GM19023 (cell line): Measurements from ENCODE around the gene INSRR.
A peak's percentile ranks its signal among the peaks of the same experiment; 100 is the strongest.

Experiments
- ATAC-seq: cut with Tn5 transposase; IDR thresholded peaks from one replicate; pipeline ENCODE4 v1.9.1; 2021; ENCODE audit warnings: mild to moderate bottlenecking, moderate library complexity; ENCODE audit not compliant: unreplicated experiment

The INSRR gene

DNA sequence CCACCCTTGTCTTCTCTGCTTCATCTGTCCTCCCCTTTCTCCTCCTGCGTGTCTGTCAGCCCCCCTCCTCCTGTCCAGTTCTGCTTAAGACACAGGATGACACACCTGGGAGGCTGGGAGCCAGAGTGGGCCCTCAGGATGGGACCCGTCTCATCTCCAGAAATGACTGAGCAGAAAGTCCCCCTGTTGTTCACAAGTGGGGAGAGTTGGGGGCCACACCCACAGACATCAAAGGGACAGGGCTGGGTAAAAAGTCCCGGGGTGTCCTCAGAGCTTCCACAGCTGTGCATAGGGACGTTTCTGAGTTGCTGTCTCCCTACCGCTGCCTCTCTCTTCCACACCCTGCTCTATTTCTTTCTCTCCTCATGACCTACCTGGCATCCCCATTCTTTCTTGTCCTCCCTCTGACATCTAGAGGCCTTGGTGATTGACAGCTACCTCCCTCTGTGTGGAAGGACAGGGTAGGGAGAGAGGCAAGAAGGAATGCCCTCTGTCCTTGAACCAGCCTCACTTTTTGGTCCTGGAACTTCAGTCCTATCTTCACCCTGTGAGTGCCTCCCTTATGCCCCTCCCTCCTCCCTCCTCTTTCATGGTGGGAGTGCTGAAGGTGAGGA, 22.8 kb downstream of the INSRR start:
- peak; percentile 69 for ATAC-seq

DNA sequence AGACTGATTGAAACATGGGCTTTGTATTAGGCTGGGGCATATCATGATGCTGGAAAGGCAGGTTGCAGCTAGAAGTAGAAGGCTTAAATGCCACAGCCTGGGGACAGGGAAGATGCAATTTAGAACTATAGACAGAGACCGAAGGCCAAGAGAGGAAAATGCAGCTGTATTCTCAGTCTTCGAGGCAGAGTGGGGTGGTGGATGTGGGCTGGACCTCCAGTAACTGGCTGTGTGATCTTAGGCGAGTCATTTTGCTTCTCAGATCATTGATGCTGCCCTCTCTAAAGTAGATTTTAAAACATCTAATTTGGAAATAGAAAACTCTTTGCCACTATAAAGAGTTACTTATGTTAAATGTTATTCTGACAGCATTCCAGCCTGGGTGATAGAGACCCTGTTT, 24.6 kb downstream of the INSRR start:
- ATAC-seq = no peak

DNA sequence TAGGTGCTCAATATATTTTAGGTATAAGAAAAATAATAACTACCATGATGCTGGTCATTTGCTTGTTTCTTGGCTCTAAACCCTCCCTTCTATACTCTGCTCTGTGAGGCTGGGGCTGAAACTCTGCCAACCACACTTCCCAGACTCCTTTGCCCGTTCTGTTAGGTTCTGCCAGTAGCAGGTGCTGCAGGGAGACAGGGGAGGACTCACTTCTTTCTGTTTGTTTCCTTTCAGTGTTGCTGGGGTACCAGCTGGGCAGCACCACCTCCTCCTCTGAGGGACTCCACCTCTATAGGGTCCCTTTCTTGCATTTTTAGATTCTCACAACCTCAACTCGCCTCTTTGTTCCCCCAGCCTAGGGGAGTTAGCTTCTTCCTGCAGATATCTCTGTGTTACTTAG, 25.3 kb downstream of the INSRR start:
- ATAC-seq = no peak

DNA sequence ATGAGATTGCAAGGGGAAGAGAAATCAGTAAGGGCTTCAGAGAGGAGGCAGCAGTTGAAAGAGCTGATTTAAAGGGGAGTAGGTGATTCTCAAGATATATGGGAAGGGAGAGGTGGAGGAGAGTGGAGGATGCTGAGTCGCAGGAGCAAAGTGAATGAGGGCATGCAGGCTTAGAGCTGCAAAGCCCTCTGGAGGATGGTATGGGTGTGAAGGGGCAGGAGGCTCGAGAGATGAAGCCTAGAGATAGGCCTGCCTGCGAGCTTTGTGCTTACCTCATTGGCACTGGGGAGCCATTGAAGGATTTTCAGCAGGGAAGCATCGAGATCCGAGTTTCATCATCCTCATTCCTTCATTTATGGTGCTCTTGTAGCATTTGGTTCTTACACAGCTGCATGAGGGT, 26.5 kb downstream of the INSRR start:
- no peak for ATAC-seq

DNA sequence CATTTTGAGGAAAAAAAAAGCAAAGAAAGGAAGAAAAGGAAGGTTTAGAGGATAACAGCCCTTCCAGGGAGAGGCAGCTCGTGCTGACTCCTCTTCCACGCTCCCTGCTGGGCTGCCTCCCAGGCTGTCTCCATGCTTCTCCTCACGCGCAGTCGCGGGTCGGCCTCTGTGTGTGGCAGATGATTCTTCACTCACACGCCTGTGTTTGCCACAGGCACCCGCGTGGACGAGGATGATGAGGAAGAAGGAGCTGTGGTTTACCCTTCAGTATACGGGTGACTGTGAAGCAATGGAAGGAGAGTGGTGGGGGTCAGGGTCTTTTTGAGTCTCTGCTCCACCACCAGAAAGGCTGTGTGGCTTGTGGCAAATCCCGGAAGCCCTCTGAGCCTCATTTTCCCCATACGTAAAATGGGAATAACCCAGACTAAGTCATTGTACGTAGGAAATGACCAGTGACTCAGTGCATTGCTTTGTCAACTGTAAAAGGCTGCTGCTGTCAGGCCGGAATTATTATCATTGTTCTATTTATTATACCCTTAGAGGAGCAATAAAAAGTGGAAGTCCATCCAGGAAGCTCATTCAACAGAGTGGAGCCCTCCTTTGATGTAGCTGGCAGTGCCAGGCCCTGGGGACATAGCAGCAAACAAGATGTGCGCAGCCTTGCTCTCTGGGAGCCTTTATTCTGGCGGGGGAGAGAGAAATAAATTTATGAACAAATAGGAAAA, 30.4 kb downstream of the INSRR start:
- no peak for ATAC-seq

DNA sequence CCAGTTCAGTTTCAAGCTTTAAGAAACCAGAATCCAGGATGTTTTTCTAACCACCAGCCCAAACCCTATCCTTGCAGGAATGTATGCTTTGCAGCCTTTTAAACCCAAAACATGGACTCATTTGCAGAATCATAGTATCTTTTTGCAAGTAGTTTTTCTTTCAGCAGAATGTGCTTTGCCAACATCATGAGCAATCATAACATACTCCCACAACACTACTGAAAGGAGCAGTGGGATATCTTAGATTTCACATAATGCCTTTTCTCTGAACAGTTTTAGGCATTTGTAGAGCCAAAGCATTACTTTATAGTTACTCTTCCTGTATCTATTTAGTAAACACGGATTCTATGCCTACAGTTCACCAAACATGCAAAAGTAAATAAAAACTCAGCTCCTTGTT, 32.3 kb downstream of the INSRR start:
- no peak for ATAC-seq

DNA sequence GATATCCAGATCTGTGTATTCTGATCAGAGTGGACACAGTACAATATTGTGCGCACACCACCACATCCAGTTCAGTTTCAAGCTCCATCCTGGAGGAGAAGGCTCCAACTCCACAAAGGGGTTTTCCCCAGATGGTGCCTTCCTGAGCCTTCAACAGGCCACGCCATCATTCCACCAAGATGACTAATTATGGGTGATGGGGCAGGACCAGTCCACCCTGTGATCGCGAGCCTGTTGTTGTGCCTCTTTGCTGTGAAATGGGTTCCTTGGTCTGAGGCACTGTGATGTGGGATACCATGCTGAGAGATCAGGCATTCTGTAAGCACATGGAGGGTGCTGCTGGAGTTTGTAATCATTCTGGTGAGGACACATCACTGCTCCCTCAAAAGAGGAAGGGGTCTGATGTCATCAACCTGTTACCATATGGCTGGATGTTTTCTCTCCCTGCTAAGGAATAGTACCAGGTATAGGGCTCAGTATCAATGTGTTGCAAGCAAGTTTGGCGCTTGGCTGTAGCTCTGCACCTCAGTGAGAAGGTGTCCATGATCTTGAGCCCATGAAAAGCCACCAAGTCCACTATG, 35.6 kb downstream of the INSRR start:
- ATAC-seq = no peak

DNA sequence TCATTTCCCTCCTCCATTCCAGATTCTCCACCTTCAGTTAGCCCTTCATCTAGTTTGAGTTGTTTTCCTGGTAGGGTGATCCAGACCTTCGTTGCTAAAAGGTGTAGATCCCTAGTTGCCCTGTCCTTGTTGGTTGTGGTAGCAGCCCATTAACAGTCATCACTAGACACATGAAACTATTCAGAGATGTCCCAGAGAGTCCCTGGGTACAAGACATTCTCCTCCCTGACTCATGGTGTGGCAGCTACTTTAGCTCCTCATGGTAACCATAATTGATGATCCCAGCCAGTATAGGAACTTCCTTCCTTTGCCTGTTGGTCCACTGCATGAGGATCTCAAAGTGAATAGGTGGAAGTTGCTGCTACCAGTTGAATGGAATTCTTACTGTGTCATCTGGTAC, 36.2 kb downstream of the INSRR start:
- ATAC-seq = no peak

DNA sequence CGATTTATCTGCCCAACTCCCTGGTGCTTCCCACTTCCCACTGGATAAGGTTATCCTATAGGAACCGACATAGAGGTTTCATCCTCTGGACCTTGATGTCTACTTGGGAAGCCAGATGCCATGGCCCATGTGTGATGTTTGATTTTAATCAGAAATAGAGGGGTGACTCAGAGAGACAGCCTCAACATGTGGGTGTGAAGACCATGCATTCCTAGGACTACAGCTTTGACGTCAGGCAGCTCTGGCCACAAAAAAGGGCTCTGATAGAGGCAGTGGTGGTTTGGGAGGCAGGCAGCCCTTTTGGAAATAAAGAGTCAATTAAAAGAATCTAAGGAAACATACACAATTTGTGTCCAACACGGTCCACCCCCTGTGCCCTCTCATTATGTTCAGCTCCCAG, 37.1 kb downstream of the INSRR start:
- ATAC-seq = no peak

DNA sequence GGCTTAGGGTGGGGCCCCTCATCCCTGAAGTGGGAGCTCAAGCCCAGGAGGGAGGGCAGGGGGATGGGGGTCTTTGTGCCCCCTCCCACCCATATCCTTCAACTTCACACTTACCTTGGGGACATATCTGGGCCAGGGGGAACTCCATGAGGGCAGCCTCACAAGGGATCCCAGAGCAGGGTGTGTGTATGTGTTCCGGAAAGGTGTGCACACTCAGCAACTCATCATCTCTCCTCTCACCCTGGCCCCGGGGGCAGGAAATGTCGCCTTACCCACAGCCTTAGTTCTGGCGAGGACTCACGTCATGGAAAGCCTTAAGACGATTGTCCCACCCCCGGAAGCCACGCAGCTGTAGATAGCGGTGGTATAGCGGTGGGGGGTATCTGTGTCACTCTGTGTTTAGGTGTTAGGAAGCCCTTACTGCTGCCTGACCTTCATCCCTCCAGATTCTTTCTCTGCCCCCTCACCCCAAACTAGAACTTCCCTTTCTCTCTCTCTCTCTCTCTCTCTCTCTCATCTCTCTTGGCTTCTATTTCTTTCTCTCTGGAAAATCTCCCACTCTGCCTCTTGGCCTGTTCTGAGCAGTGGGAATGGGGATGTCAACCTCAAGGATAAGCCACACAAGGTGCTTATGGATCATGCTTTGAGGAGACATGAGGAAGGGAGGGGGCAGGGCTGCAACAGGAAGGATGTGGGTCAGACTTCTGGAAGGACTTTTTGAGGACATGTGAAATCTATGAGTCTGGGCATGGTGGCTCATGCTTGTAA, 42.2 kb downstream of the INSRR start, which contains the start of gene SH2D2A:
Gene SH2D2A, minus strand, starts transcription at position 288 of the 768 bp plus-strand sequence. Its CDS starts 140 bp downstream, at position 148.
- no peak for ATAC-seq

DNA sequence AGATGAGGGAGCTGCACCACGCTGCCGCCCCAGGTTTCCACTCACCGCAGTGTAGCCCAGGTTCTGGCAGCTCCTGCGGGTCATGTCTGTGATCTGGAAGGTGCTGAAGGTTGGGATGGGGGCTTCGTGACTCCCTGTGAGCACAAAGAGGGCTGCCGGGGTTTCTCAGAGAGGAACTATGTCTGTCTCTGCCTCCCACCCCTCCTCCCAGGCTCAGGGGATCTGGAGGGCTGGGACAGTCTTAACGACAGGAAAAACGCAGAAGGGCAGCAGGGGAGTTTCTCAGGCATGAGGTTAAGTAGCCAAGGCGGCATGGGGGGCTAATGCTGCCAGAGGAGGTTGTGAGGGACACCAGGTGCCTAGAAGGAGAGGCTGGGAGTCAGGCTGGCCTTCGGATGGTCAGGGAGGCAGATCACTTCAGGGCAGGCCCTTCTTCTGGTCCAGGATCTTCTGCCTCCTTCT, 42.9 kb downstream of the INSRR start:
- ATAC-seq = no peak

DNA sequence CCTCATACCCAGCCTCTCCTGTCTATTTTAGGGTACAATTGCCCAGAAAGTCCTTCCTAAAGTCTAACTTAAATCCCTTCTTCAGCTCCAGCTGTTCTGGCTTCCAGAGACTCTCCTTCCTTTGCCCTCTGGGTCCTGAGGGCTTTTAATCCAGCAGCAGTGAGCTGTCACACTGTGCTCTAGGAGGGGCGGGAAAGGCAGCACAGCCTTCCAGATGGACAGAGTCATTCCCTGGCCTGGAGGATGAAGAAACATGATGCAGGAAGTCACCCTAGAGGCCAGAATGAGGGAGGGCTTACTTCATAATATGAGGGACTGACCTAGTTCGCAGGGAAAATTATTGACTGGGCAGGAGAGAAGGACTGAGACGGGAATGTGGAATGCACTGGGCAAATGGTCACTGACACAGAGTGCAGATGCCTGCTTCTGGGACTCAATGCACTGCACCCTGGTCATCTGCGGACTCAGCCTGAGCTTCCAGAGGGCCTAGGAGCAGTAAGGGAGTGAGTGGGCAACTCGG, 43.5 kb downstream of the INSRR start:
- ATAC-seq = no peak

DNA sequence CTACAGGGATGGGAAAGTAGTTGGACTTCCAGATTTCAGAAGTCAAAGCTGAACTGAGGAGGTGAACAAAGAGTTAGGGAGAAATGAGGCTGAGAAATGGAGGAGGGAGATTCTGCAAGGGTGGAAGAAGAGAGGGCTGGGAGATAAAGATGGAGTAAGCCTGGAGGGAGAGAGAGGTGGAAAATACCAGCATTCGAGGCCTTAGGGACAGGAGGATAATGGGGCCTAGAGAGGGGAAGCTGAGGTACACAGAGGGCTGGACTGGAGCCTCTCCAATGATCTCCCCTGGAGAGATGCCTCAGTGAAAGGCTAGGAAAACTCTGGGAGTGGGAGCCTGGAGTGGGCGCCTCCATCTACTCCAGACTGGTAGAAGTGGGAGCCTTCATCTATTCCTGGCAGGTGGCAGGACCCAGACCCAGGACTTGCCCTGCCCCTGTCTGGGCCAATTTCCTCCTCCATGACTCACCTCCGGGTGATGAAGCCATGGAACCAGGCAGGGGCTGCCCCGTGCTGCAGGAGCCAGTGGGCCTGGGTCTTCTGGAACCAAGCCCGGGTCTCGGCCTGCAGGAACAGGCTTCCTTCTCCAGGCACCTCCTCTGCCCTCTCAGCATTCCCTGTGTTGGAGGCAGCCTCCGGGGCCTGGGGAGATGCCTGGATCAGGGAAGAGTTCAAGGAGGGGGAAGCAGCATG, 44.2 kb downstream of the INSRR start:
- no peak for ATAC-seq

DNA sequence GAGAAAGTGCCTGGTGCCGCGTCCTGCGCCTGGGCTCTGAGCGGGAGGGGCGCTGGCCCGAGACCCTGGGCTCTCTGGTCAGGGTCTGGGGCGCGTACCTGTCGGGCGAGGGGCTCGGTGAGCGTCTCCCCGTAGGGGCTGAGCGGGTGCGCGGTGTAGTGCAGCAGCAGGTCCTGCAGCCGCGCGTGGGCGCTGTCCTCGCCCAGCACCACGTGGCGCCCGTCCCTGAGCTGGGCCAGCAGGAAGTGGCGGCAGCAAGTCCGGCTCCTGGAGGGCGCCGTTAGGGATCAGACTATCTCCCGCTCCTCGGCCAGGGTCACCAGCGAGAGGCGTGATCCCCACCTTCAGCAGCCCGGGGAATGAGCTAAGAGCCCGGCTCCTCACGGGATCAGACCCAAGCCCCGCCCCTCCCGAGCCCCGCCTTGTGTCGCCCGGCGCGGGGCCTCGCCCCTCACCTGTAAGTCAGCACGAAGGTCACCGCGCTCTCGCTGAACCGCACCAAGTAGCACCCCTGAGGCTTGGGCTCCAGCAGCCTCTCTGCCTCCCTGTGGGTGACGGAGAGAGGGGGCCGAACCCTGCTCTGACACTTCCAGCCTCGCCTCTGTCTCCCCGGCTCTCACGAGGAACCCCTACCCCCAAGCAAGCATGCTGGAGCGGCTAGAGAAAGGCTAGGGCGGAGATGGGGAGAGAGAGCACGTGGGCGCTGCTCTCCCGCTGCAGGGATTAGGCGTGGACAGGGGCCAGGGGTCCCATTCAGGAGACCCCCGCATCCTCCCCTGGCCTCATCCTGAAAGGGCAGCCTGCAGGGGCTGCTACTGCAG, 45.0 kb downstream of the INSRR start:
- peak; percentile 62 for ATAC-seq

DNA sequence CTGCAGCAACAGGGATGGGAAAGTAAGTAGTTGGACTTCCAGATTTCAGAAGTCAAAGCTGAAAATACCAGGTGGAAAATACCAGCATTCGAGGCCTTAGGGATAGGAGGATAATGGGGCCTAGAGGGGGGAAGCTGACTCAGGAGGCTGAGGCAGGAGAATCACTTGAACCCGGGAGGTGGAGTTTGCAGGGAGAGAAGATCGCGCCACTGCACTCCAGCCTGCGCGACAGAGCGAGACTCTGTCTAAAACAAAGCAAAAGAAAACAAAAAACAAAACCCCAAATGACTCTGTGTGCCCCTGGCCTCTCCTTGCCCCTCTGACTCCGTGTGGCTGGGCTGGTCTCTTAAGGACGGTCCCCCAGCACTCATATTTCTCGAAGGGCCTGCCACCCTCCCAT, 45.6 kb downstream of the INSRR start:
- no peak for ATAC-seq

DNA sequence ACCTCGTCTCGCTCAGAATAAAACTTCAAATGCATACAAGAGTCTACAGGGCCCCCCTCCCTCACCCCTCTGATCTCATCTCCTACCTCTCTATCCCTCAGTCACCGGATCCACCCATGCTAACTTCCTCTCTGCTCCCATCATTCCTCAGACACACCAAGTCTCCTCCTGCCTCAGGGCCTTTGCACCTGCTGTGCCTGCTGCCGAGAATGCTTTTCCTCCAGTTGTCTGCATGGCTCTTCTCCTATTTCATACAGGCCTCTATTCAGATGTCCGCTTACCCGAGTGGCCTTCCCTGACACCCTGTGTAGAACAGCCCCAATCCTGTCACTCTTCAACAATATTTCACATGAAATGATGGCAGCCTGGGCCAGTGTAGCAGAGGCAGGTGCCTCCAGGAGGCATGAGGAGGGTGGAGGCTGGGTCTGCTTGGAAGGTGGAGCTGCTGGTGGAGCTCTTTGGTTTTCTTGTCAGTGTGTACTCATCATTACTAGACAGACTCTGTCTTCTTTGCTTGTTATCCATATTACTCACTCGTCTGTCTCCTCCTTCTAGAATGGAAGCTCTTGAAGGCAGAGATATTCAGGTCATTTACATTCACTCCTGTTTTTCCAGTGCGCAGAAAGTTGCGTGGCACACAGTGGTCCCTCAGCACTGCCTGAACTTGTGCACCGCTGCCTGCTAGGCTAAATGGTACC, 46.5 kb downstream of the INSRR start:
- ATAC-seq = no peak

DNA sequence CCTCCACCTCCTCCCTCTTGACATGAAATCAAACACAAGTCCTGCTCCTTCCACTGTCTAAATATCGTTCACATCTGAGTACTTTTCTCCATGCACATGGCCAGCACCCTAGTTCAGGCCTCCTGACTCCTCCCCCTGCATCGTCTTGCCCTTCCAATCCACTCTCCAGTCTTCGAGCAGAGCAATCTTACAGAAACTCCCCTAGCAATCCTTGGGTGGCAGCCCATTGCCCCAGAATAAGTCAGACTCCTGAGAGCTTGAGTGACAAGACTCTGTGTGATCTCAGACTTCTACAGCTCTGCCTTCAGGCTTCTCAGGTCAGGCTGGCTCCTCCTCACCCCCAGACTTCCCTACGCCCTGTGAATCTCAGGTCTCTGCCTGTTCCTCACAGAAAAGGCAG, 47.7 kb downstream of the INSRR start:
- ATAC-seq = no peak

DNA sequence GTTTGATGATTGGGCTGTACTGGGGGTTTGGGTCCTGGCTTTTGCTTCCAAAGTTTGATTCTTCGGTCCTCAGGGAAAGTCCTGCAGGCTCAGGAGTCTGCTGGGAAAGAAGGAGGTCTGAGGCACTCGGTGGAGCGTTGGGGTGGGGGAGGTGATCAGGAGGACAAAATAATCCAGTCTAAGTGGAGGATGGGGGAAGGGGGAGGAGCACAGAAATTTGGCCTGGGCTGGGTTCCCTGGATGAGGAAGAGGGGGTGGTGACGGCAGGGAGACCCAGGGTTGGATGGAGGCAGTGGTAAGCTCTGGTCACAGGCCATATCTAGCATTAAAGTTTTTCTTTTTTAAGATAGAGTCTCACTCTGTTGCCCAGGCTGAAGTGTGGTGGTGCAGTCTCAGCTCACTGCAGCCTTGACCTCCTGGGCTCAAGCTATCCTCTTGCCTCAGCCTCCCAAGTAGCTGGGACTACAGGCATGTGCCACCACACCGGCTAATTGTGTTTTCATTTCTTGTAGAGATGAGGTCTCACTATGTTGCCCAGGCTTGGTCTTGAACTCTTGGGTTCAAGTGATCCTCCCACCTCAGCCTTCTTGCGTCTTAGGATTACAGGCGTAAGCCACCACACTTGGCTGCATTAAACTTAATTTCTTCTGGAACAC, 49.1 kb downstream of the INSRR start:
- ATAC-seq = no peak

DNA sequence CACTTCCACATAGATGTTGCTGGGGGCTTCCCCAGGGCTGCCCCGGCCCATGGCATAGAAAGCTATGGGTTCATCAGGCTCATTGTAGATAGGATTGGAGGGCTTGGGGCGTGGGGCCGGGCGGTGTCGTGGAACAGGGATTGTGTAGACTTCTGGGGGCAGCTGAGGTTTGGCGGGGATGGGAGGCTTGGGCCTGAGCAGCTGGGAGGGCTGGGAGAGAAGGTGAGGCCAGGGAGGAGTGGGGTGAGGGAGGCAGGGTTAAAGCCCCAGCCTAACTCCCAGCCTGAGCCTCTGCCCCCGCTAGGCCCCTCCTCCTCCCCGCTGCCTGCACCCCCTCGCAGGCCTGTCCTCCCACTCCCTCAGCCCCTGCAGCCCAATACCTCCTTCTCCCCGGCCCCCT, 49.6 kb downstream of the INSRR start:
- ATAC-seq = no peak
